ENCODE results near the gene NOTO.

NOTO gene

DNA sequence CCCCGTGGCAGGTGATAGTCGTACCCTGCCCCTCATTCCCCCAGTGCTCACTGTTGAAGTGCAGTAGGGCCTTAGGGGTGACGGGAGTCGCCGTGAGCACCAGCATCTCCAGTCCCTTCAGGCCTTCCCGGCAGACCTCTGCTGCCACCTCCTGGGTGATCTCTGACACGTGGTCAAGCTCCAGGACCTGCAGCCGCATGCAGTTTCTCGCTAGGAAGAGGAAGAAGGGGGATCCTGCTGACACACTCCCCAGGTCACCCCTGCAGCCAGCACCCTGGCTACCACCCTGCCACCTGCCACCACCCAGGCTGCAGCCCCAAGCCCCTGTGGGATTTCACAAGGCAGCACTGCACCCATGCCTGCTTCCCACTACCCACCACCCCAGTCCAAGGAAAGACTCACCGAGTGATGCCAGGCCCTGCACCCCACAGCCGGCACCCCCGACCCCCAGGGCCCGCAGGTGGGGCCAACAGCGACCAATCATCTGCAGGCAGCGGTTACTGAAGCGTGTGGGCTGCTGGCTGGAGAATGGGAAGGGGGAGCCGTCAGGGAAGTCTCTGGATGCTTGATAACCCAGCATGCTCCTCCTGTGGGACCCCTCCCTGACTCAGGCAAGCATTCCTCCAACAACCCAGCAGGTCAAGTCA is 58.1 kb downstream of the NOTO start:
- ATAC-seq (ENCODE audit: insufficient read depth, low read depth) = no peak
- no peaks in the 10 kb centered on the region for H3K27me3 ChIP-seq (ENCODE audit: insufficient read depth, low read length, poor library complexity)
- no peak overlapping the region for H2AFZ ChIP-seq (ENCODE audit: low read depth, low read length)
- H3K79me2 ChIP-seq (ENCODE audit: insufficient read depth, low read length) = no peaks in the 10 kb centered on the region
- DNase-seq = no peak
- H3K4me1 ChIP-seq (ENCODE audit: insufficient read depth, low read length) = no peaks in the 10 kb centered on the region
- peaks cover 77% of the 10 kb centered on the region for H3K36me3 ChIP-seq (ENCODE audit: insufficient read depth, low read length)
- H3K4me2 ChIP-seq (ENCODE audit: insufficient read depth, low read length) = no peak overlapping the region
- H3K9ac ChIP-seq (ENCODE audit: low read depth, low read length) = no peak overlapping the region
- no peak overlapping the region for H3K4me3 ChIP-seq (ENCODE audit: low read depth in 1 of 2, low read length in 2 of 2)
- H4K20me1 ChIP-seq (ENCODE audit: insufficient read depth, low read length) = peaks cover 20% of the 10 kb centered on the region; the same call in 1 of the 2 replicates
- H3K9me3 ChIP-seq (ENCODE audit: insufficient read depth, low read length, severe bottlenecking) = no peaks in the 10 kb centered on the region
- H3K27ac ChIP-seq (ENCODE audit: low read length) = no peak overlapping the region
- TF ChIP-seq EZH2 (IDR thresholded peaks at IDR 0.05; ENCODE audit: borderline replicate concordance, low read depth, low read length, severe bottlenecking) = no peak
- TF ChIP-seq, protein P1, sequence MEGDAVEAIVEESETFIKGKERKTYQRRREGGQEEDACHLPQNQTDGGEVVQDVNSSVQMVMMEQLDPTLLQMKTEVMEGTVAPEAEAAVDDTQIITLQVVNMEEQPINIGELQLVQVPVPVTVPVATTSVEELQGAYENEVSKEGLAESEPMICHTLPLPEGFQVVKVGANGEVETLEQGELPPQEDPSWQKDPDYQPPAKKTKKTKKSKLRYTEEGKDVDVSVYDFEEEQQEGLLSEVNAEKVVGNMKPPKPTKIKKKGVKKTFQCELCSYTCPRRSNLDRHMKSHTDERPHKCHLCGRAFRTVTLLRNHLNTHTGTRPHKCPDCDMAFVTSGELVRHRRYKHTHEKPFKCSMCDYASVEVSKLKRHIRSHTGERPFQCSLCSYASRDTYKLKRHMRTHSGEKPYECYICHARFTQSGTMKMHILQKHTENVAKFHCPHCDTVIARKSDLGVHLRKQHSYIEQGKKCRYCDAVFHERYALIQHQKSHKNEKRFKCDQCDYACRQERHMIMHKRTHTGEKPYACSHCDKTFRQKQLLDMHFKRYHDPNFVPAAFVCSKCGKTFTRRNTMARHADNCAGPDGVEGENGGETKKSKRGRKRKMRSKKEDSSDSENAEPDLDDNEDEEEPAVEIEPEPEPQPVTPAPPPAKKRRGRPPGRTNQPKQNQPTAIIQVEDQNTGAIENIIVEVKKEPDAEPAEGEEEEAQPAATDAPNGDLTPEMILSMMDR (IDR thresholded peaks at IDR 0.05; ENCODE audit: borderline replicate concordance, extremely low read depth, low read length, poor library complexity, severe bottlenecking) = peak; percentile 43

Data from DND-41 (cell line).